Fibroblast of villous mesenchyme (primary cell): ENCODE data around the gene GLB1L3. TPM values are rescaled to one million over a fixed set of nuclear protein-coding genes. Genes with fewer than 3 reads are reported as not detected.

Experiments
- DNase-seq: peaks from one replicate; pipeline ENCODE4 v3.0.0-alpha.2; 2010; ENCODE audit warnings: low read depth
- H3K4me3 ChIP-seq: 2 replicates; pipeline ENCODE4 v1.5.1; 2011; ENCODE audit warnings: low read depth, mild to moderate bottlenecking, low read length
- total RNA-seq: library from RNA; depleted of rRNA; stranded (reverse); fragments of >200 nt; gene quantifications from 2 replicates; pipeline ENCODE4 v1.2.3, GENCODE V29; 2012
- TF ChIP-seq, protein P1 (sequence below): IDR thresholded peaks from 2 replicates; pipeline ENCODE4 v1.5.1; 2012; ENCODE audit warnings: low read depth, mild to moderate bottlenecking, low read length; ENCODE audit not compliant: insufficient read depth

GLB1L3 gene
- total RNA-seq, 1 donor = not detected

DNA sequence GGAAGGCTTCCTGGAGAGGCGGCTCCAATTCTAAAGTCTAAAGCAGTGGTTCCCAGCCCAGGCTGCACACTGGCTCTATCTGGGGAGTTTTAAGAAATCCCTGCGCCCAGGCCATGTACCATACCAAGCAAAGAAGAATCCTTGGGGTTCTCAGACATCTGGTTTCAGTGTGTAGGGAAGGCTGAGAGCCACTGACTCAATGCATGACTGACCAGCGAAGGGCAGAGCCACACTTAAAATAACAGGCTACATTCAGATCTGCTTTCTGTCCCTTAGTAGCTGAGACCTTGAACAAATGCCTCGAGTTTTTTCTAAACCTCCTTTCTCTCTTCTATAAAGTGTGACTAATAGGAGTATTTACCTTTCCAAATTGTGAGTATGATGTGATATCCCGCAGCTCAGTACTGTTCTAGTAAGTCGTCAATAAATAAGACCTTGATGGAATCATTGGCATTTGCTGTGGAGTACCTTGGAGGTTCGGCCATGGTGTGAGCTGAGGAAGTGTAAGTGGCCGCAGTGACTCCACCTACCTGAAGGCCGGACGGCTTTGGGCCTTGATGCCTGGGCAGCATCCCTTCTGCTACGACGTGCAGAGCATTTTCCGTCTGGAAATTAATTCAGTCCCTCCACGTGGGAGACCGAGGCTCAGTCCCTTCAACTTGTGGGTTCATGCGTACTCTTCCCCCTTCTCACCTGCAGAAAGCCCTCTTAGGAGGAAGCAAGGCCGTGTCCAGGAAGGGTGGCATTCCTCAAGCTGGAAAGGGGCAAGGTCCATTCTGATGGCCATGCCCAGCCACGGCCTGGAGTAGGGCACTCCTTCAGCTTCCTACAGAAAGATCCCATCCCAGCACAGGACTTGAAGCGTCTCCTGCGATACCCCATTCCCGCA lies 80.7 kb downstream of the GLB1L3 start:
- no peak for DNase-seq
- TF ChIP-seq, protein P1, sequence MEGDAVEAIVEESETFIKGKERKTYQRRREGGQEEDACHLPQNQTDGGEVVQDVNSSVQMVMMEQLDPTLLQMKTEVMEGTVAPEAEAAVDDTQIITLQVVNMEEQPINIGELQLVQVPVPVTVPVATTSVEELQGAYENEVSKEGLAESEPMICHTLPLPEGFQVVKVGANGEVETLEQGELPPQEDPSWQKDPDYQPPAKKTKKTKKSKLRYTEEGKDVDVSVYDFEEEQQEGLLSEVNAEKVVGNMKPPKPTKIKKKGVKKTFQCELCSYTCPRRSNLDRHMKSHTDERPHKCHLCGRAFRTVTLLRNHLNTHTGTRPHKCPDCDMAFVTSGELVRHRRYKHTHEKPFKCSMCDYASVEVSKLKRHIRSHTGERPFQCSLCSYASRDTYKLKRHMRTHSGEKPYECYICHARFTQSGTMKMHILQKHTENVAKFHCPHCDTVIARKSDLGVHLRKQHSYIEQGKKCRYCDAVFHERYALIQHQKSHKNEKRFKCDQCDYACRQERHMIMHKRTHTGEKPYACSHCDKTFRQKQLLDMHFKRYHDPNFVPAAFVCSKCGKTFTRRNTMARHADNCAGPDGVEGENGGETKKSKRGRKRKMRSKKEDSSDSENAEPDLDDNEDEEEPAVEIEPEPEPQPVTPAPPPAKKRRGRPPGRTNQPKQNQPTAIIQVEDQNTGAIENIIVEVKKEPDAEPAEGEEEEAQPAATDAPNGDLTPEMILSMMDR = no peak
- no peak overlapping the region for H3K4me3 ChIP-seq

GRCh38 chr11:134357545-134357839 lies 81.3 kb downstream of the GLB1L3 start:
- DNase-seq = no peak
- H3K4me3 ChIP-seq = no peak overlapping the region
- TF ChIP-seq, protein P1 = no peak

DNA sequence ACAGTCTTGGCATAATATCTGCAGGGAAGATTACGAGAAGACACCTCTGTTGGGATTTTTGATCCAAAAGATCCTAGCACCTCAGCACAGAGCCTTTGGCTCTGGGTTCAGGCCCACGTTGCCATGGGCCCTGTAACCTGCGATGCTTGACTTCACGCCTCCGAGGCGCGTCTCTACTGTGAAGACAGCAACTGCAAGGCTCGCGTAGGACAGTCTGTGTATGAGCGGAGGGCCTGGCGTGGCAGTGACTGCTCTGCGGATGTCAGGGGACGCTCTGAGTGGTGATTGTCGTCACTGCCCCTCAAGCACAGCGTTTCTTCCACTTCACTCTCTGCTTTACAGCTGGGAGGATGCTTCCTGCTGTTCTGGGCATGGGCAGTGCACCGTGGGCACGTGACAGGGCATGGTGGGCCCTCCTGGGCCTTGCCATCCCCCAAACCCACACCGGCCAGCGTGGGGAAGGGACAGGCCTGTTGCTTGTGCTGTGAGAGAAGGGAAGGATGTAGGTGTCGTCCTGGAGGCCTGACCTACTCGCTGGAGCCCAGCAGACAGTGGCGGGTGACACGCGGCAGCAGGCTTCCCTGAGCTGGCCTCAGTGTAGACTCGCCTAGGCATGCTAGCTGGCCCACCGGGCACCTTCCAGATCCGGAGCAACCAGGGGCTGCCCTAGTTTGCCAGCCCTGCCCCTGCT lies 82.1 kb downstream of the GLB1L3 start:
- TF ChIP-seq, protein P1 = no peak

DNA sequence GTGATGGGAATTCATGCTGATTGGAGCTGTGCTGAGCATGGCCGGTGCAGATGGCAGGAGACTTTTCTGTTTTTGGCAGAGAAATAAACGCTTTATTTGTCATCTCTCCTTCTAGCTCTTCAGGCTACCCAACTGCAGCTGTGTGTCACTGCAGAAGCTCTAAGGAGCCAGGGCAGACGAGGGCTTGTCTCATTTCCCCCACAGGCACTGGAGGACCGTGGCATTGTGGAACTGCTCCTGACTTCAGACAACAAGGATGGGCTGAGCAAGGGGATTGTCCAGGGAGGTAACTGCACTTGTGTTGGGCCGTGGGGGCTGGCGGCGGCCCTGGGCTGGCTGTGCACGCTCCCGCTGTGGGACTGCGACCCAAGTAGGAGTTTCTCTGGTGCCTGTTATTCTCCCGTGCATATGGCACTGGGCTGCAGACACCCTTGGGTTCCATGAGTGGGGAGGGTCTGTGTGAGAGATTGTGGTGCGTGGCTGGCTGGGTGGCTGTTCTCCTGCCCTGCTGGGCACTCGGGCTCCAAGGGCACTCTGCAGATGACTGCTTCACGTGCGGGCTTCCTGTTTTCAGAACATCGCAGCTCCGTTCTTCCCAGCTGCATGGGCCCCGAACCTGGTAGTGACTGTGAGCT lies 82.8 kb downstream of the GLB1L3 start:
- H3K4me3 ChIP-seq = no peak overlapping the region
- TF ChIP-seq, protein P1 = no peak
- no peak for DNase-seq

More for the DNA sequence above, 82.1 kb downstream of the GLB1L3 start:
- no peak overlapping the region for H3K4me3 ChIP-seq
- no peak for DNase-seq

DNA sequence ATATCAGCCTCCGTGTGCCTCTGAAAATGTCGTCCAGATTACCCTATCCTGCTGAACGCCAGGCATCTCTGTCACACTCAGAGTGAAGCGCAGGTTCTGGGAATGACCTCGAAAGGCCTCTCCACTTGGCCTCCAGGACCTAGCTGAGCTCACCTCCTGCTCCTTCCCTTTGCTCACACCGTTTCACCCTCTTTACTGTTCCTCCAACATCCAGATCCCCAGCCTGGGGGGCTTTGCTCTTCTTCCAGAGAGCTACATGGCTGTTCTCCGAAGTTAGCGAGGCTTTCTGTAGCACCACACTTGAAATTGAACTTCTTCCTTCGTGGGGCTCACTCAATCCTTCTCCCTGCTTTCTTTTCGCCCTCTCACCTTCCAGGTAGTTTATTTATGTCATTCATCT lies 83.5 kb downstream of the GLB1L3 start:
- TF ChIP-seq, protein P1 = no peak
- no peak for DNase-seq

GRCh38 chr11:134360050-134360835 lies 84.1 kb downstream of the GLB1L3 start:
- peak; percentile 65 for DNase-seq
- TF ChIP-seq, protein P1 = peak; percentile 83
- H3K4me3 ChIP-seq = no peak overlapping the region

More for the DNA sequence above, 83.5 kb downstream of the GLB1L3 start:
- no peak overlapping the region for H3K4me3 ChIP-seq
